Loucy (cell line): ENCODE data around the gene FRAS1.

ENCODE experiments used
- CTCF ChIP-seq: fragments of 200-600 bp; sonication (generic); conservative IDR thresholded peaks from 2 replicates; pipeline ENCODE4 v1.5.1; 2014; ENCODE audit warnings: mild to moderate bottlenecking, antibody characterized with exemption, low read length
- EZH2phosphoT487 ChIP-seq: fragments of 200-600 bp; IDR thresholded peaks from 2 replicates; pipeline ENCODE4 v1.6.1; 2018; ENCODE audit warnings: antibody characterized with exemption, mild to moderate bottlenecking, moderate library complexity, borderline replicate concordance

DNA sequence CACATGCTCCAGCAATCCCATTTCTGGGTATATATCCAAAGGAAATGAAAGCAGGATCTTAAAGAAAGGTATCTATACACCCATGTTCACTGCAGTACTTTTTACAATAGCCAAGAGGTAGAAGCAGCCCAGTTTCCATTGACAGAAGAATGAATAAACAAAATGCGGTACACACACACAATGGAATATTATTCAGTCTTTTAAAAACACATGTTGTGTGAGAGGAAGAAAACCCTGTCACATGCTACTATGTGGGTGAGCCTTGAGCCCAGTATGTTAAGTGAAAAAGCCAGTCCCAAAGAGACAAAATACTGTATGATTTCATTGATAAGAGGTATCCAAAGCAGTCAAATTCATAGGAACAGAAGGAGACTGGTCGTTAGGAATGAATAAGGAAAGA is 500.7 kb downstream of the FRAS1 start:
- TF ChIP-seq CTCF (no peak), EZH2phosphoT487 (no peak)
